HG03039 (cell line): Measurements from ENCODE around the gene GNB3.
"Not testable (repeated sequence)": the region's sequence is repeated elsewhere in the genome, so short reads cannot be mapped to it uniquely, and the experiment has no call there.

Experiments
- ATAC-seq: cut with Tn5 transposase; IDR thresholded peaks from one replicate; pipeline ENCODE4 v1.9.1; 2021; ENCODE audit warnings: mild to moderate bottlenecking, moderate library complexity; ENCODE audit not compliant: unreplicated experiment

GNB3 gene

GRCh38 chr12:6858799-6859198, 18.1 kb downstream of the GNB3 start:
- ATAC-seq, result no peak

- no peak for ATAC-seq
These were observed 19.4 kb downstream of the GNB3 start for GRCh38 chr12:6860116-6860515.

GRCh38 chr12:6860942-6861341, 20.2 kb downstream of the GNB3 start:
- ATAC-seq, result no peak

DNA sequence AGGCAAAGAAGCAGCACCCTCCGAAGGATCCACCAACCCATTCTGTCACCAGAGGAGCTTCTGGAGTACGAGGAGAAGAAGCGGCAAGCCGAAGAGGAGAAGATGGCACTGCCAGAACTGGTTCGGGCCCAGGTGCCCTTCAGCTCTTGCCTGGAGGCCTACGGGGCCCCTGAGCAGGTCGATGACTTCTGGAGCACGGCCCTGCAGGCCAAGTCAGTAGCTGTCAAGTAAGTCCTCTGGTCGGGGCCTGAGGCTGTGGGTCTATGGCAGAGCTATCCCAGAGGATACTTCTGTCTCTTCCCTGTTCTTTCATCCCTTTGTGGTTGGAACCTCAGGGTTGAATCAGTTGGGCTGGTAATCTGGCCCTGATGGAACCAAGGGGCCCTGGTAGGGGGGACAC, 20.7 kb downstream of the GNB3 start:
- no peak for ATAC-seq

DNA sequence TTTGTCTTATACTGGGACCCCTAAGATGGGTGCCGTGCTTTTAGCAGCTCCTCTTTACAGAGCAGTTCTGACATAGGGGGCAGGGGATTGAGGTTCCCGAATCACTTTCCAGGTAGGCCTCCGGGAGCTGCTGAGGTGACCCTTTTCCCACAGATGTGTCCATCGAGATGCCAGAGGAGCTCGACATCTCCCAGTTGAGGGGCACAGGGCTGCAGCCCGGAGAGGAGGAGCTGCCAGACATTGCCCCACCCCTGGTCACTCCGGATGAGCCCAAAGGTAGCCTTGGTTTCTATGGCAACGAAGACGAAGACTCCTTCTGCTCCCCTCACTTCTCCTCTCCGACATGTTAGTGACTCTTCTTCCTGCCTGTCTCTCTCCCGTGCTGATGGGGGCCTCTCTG, 22.3 kb downstream of the GNB3 start:
- no peak for ATAC-seq

GRCh38 chr12:6863586-6864321, 23.0 kb downstream of the GNB3 start:
- ATAC-seq, result no peak

DNA sequence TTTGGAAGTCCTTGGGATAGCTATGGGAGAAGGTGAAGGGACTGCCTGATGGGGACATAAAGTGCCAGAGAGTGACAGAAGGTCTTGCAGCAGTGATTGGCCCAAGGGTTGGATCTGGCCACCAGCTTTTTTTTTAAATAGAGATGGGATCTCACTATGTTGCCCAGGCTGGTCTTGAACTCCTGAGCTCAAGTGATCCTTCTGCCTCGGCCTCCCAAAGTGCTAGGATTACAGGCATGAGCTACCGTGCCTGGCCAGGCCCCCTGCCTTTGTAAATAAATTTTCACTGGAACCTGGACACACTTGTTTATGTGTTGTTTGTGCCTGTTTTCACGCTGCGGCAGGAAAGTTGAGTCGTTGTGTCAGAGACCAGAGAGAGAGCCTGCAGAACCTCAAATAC, 24.6 kb downstream of the GNB3 start:
- not testable (repeated sequence) for ATAC-seq

GRCh38 chr12:6866163-6866919, 25.6 kb downstream of the GNB3 start:
- ATAC-seq, result no peak

DNA sequence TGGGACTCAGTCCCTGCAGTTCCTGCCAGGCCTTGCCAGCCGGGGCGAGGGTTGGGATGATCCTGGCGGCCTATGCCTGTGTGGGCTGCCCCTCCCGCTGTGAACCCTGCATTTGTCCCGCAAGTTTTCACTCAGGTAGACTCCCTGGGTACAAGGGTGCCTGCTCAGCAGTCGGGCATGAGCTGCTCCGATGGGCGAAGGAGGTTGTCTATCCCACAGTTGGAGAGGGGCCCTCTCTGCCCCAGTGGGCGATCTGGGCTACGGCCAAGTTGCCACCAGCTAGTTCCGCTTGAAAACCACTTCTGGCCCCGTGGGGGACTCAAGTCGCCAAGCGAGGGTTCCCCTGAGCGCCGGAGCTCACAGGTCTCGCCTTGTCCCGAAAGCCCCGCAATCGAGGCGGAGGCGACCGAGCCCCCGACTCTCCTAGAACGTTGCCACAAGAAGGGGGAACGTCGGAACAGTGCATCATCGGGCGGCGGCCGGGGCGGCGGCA, 26.2 kb downstream of the GNB3 start:
- peak; percentile 2 for ATAC-seq

- peak; percentile 44 for ATAC-seq
These were observed 26.9 kb downstream of the GNB3 start, which contains the start of gene TPI1 for GRCh38 chr12:6867413-6868210. TPI1 (plus strand) TSS chr12:6867531; CDS start chr12:6867567, 36 bp downstream.

DNA sequence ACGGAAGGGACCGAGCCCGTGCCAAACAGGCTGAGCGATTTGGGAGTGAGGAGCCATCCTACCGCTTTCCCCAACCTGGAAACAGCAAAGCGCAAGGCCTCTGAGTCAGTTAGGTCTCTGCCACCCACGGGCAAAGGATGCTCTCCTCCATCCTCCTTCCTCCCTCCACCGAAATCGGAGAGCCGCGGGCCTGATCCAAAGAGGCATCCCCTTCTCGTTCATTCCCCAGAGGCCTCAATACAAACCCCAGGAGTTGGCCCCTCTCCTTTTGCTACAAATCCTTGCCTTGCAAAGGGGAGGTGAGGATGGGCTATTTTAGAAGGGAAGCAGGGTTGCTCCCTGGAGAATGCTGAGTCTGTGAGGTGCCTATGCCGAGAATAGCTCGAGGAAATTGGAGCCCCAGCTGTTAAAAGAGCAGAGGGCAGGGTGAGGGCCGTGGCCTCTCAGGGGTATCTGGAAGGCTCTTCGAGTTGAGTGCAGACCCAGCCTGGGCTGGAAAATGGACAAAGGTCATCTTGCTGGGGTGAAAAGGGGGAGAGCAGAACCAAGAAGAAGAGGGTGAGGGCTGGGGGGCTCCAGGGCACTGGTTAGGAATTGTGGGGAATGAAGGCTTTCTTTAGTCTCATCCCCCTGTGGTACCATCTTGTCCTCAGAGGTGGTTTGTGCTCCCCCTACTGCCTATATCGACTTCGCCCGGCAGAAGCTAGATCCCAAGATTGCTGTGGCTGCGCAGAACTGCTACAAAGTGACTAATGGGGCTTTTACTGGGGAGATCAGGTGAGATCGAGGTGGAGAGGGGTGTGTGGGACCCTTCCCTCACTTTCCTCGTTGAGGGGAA, 27.7 kb downstream of the GNB3 start:
- ATAC-seq, result no peak

DNA sequence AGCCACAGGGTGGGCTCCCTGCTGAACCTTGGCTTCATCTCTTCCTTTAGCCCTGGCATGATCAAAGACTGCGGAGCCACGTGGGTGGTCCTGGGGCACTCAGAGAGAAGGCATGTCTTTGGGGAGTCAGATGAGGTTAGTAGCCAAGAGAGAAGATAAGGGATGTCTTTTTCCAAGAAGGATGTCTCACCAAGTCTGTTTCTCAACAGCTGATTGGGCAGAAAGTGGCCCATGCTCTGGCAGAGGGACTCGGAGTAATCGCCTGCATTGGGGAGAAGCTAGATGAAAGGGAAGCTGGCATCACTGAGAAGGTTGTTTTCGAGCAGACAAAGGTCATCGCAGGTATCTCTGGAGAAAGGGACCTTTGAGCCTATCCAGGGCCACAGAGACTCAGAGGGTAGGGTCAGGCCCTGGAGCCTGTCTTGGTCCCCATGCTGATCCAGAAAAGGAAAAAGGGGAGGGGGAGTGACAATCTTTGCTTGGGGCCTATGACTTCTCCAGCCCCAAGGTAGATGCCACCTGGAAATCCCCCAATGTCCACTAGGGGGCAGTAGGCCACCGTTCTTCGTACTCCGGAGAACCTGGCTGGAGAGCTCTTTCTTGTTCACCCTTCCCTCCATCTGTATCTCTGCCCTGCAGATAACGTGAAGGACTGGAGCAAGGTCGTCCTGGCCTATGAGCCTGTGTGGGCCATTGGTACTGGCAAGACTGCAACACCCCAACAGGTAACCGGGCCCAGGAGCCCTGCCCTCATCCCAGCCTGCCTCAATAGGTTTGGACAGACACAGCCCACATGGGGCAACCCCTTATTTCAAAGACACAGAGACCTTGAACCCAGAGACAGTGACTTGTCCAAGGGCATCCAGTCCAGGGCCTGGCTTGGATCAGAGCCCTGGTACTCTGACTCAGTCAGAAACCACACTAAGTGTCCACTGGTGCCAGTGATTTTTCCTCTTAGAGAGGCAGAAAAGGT, 28.6 kb downstream of the GNB3 start:
- ATAC-seq, result no peak

GRCh38 chr12:6870304-6870703, 29.6 kb downstream of the GNB3 start:
- ATAC-seq, result not testable (repeated sequence)

GRCh38 chr12:6871052-6871957, 30.6 kb downstream of the GNB3 start:
- no peak for ATAC-seq

DNA sequence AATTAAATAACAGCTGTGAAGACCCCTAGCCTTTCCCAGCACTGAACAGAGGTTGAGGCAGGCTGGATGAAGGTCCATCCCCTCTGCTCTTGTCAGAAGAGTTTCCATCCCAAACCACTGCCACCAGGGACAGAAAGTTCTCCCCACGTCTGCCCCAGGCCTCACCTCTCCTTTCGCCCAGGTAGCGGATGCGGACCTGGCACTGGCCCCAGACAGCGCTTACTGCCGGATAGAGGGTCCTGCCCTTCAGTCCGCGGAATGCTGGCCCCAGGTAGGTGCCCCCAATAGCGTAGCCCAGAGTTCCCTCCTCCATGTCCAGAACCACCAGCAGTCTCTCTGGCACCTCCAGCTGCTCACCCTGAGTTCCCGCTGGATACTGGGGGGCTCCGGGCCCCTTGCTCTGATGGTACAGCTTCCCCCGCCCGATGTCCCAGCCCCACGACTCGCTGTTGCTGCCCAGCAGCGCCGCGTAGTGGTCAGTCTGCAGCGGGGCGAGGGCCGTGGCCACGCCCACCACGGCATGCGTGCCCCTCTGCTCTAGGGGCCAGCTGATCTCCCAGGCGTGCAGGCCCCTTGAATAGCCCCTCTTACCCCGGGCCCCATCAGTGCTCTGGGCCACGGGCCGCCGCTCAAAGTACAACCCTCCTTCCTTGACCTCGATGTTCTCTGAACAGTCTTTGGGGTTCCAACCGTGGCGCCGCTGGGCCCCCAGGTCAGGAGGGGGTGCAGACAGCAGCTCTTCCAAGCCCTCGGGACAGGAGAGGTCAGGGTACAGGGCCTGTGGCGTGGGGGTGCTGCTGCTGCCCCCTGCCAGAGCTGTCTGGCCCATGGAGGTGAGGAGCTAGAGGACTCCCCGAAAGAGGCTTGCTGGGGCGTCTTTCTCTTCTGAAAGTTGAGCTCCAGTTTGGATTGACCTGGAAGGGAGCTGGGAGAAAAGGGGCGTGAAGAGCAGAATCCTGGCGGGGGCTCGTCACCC, 31.6 kb downstream of the GNB3 start:
- ATAC-seq, result no peak

DNA sequence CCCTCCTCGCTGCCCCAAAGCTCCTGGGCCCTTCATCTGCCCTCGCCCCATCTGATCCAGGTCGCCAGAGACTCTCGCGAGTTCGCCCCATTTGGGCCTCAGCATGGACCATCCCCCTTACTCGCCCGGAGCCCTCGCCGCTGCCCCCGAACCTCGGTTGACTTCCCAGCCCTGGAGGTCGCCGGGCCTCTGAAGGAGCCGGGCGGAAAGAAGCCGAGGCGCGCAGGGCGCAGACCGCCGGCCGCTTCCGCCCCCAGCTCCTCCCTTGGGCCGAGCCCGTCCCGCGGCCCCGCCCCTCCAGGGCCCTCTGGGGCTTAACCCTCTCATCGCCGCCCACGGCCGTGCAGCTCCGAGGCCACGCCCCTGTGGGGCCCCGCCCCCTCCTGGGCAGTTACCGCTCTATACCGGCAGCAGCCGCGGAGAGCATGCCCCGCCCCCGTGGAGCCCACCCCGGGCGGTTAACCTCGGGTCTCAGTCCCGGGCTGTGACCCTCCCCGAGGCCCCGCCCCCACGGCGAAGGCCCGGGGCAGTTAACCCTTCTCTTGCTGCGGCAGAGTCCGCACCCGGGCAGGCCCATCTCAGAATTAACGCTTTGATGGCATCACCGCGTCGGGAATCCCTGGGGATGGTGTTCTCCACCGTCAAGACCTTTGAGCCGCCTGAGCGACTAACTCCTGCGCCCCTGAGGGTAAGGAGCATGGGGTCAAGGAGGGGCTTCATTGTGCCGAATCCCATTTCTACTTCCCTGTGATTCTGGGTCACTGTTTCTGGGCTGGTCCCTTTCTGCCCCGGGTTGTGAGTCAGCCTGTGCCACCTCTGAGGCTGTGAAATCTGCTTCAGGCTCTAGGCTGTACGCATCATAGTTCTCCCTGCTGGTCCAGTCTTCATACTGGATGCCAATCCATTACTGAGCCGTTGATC, 32.6 kb downstream of the GNB3 start, which contains the start of gene SPSB2:
Gene SPSB2, minus strand, starts transcription at position 210 of the 921 bp plus-strand sequence. CDS start 402 bp downstream, outside the sequence.
- peak; percentile 78 for ATAC-seq
